ENCODE data around the gene CHST10.
A peak's percentile ranks its signal among the peaks of the same experiment; 100 is the strongest.

Gene CHST10

DNA sequence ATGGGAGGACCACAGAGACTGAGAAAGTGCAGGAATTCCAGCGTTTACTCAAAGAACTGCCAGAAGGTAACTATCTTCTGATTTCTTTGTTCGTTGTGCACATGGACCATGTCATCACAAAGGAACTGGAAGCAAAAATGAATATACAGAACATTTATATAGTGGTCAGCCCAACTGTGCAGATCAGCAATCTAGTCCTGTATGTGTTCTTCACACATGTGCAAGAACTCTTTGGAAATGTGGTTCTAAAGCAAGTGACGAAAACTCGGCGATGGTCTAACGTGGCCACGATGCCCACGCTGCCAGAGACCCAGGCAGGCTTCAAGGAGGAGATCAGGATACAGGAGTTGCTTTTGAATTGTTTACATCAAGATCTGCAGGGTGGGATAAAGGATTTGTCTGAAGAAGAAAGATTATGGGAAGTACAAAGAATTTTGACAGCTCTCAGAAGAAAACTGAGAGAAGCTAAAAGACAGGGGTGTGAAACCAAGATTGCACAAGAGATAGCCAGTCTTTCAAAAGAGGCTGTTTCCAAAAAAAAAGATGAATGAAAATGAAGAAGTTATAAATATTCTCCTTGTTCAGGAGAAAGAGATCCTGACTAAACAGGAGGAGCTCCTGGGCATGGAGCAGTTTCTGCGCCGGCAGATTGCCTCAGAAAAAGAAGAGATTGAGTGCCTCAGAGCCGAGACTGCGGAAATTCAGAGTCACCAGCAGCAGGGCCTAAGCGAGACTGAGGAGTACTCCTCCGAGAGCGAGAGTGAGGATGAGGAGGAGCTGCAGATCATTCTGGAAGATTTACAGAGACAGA lies 8.3 kb upstream of the CHST10 start:
- Histone ChIP-seq H3K36me3 (ENCODE audit: control insufficient read depth, insufficient read depth, low read length) (no peaks in the 10 kb centered on the region), H3K27me3 (replicated peaks; ENCODE audit: control insufficient read depth, insufficient read depth, low read length) (no peaks in the 10 kb centered on the region), H3K4me3 (replicated peaks; ENCODE audit: low read depth, low read length) (no peak overlapping the region)
- no peak for DNase-seq (ENCODE audit: extremely low read depth, insufficient read length)
- TF ChIP-seq, protein P1, sequence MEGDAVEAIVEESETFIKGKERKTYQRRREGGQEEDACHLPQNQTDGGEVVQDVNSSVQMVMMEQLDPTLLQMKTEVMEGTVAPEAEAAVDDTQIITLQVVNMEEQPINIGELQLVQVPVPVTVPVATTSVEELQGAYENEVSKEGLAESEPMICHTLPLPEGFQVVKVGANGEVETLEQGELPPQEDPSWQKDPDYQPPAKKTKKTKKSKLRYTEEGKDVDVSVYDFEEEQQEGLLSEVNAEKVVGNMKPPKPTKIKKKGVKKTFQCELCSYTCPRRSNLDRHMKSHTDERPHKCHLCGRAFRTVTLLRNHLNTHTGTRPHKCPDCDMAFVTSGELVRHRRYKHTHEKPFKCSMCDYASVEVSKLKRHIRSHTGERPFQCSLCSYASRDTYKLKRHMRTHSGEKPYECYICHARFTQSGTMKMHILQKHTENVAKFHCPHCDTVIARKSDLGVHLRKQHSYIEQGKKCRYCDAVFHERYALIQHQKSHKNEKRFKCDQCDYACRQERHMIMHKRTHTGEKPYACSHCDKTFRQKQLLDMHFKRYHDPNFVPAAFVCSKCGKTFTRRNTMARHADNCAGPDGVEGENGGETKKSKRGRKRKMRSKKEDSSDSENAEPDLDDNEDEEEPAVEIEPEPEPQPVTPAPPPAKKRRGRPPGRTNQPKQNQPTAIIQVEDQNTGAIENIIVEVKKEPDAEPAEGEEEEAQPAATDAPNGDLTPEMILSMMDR (IDR thresholded peaks at IDR 0.05; ENCODE audit: insufficient read depth, low read length, poor library complexity, severe bottlenecking): no peak

DNA sequence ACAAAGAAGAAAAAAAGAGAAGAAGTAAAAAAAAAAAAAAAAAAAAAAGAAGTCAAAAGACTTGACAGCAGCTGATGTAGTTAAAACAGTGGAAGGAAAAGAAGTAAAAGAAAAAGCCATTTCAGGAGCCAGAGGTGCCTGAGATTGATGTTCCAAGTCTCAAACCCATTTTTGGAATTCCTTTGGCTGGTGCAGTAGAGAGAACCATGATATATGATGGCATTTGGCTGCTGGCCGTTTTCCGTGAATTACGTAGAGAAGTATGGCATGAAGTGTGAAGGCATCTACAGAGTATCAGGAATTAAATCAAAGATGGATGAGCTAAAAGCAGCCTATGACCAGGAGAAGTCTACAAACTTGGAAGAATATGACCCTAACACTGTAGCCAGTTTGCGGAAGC lies 7.6 kb upstream of the CHST10 start:
- TF ChIP-seq, protein P1 (IDR thresholded peaks at IDR 0.05; ENCODE audit: insufficient read depth, low read length, poor library complexity, severe bottlenecking): no peak
- no peak for DNase-seq (ENCODE audit: extremely low read depth, insufficient read length)
- H3K36me3 ChIP-seq (ENCODE audit: control insufficient read depth, insufficient read depth, low read length): no peaks in the 10 kb centered on the region
- H3K27me3 ChIP-seq (replicated peaks; ENCODE audit: control insufficient read depth, insufficient read depth, low read length): no peaks in the 10 kb centered on the region
- H3K4me3 ChIP-seq (replicated peaks; ENCODE audit: low read depth, low read length): no peak overlapping the region

DNA sequence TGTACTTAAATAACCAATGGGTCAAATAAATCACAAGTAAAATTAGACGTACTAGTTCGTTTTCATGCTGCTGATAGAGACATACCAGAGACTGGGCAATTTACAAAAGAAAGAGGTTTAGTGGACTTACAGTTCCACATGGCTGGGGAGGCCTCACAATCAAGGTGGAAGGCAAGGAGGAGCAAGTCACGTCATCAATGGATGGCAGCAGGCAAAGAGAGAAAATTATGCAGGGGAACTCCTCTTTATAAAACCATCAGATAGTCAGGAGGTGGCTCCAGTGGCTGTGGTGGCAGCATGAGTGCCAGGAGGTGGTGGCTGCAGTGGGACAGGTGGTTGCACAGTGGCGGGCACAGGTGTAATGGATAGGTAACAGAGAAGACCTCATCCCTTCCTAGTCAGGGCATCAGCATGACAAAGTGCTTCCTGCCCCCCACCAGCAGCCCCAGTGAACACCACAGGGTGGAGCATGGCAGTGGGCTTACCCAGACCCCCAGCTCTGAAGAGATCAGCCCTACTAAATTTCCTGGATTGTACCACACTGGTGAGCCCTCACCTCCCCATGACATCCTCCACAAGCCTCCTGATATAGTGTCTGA lies 6.9 kb upstream of the CHST10 start:
- Histone ChIP-seq H3K4me3 (replicated peaks; ENCODE audit: low read depth, low read length) (no peak overlapping the region), H3K27me3 (replicated peaks; ENCODE audit: control insufficient read depth, insufficient read depth, low read length) (no peaks in the 10 kb centered on the region), H3K36me3 (ENCODE audit: control insufficient read depth, insufficient read depth, low read length) (no peaks in the 10 kb centered on the region)
- TF ChIP-seq, protein P1 (IDR thresholded peaks at IDR 0.05; ENCODE audit: insufficient read depth, low read length, poor library complexity, severe bottlenecking): no peak
- no peak for DNase-seq (ENCODE audit: extremely low read depth, insufficient read length)

DNA sequence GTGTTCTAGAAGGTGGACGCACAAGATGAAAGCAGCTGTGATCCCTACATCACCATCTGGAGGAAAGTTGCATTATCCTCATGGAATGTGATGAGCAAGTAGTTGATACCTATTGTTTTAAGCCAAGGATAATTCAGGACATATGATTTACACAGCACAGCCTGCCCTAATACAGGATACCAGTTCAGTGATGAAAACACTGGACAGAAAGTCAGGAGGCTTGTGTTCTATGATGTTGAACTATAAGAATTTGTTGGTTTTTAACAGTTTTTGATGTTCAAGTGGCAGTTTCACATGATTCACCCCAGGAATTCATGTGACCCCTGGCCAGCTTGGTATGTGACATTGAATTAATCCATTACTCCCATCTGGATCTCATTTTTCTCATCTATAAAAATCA lies 6.2 kb upstream of the CHST10 start:
- no peak for DNase-seq (ENCODE audit: extremely low read depth, insufficient read length)
- no peak overlapping the region for H3K4me3 ChIP-seq (replicated peaks; ENCODE audit: low read depth, low read length)
- no peaks in the 10 kb centered on the region for H3K27me3 ChIP-seq (replicated peaks; ENCODE audit: control insufficient read depth, insufficient read depth, low read length)
- H3K36me3 ChIP-seq (ENCODE audit: control insufficient read depth, insufficient read depth, low read length): no peaks in the 10 kb centered on the region
- TF ChIP-seq, protein P1 (IDR thresholded peaks at IDR 0.05; ENCODE audit: insufficient read depth, low read length, poor library complexity, severe bottlenecking): no peak

DNA sequence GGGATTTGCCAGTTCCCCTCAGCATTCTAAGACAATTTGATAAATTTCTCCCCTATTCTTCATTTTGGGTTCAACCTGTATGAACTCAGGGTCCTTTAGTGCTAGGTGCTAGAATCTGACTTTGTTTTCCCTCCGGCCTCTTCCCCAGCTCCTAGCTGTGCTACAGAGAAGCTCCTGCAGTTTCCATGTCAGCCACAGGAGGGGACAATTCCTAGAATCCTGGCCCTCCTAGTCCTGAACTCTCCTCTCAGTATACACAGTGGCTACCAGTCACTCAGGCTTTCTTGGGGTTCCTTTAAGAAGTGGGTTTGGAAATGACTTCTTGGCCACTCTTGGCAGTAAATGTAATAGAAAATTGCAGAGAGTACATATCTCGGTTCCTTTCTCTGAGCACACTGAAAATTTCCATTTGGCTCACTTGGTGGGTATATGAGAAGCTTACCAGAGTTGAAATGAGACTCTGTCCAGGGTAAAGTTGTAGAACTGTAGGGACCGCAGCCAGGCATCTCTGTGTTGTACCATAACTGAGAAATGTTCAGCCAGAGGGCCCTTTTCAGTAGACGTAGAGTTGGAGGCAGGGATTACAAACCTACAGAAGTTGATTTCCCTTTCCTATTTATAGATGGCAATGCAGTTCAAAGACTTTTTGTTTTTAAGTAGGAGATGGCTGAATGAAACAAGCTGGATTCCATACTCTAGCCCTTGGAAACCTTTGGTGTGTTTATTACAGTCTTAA lies 5.0 kb upstream of the CHST10 start:
- no peak for DNase-seq (ENCODE audit: extremely low read depth, insufficient read length)
- H3K27me3 ChIP-seq (replicated peaks; ENCODE audit: control insufficient read depth, insufficient read depth, low read length): no peaks in the 10 kb centered on the region
- TF ChIP-seq, protein P1 (IDR thresholded peaks at IDR 0.05; ENCODE audit: insufficient read depth, low read length, poor library complexity, severe bottlenecking): peak; percentile 23
- H3K4me3 ChIP-seq (replicated peaks; ENCODE audit: low read depth, low read length): no peak overlapping the region
- H3K36me3 ChIP-seq (ENCODE audit: control insufficient read depth, insufficient read depth, low read length): no peaks in the 10 kb centered on the region

All from GM06990 (cell line).